RWPE1 (cell line): ENCODE measurements around the gene RUSC1.

Experiments
- CTCF ChIA-PET: fragments of 350-600 bp; sonication (Branson Sonifier 250); formaldehyde crosslinking; extraction: SDS; loops from one replicate; lab custom pipeline; 2021; lab: Yijun Ruan, JAX
- POLR2A ChIA-PET: fragments of 400-600 bp; formaldehyde crosslinking; extraction: SDS; loops from one replicate; lab custom pipeline; 2020; ENCODE audit warnings: antibody characterized with exemption; ENCODE audit not compliant: low non-redundant PET; lab: Yijun Ruan, JAX
- DNase-seq: peaks from one replicate; pipeline ENCODE4 v3.0.0; 2012; ENCODE audit warnings: low spot score
- H3K27ac ChIP-seq: fragments of 450-650 bp; 2 replicates; pipeline ENCODE4 v1.5.1; 2017
- CTCF ChIP-seq: fragments of 450-650 bp; conservative IDR thresholded peaks from 2 replicates; pipeline ENCODE4 v1.5.1; 2017; ENCODE audit warnings: low read depth, mild to moderate bottlenecking

Gene RUSC1

GRCh38 chr1:155321639-155322503, 1.2 kb downstream of the RUSC1 start:
- ChIA-PET POLR2A (no interaction called here), CTCF (interaction anchor here (0.6 to 5.1 kb wide), 6 partner anchors 12 to 694 kb away, joined by 3 to 34 read pairs (median 4); no protein-coding TSS in a partner anchor)
- peak overlapping the region; percentile 98 for H3K27ac ChIP-seq
- DNase-seq, result no peak
- no peak for TF ChIP-seq CTCF

- POLR2A ChIA-PET, result no interaction called here
- no peak for TF ChIP-seq CTCF
- peak overlapping the region; percentile 98 for H3K27ac ChIP-seq
- CTCF ChIA-PET, result interaction anchor here (0.6 to 5.1 kb wide), 4 partner anchors 12 to 216 kb away, joined by 3 to 34 read pairs (median 4); no protein-coding TSS in a partner anchor
- DNase-seq, result no peak
Measured at GRCh38 chr1:155322571-155322952, 1.9 kb downstream of the RUSC1 start.

- ChIA-PET CTCF (interaction anchor here (0.5 to 5.1 kb wide), 13 partner anchors 10 to 325 kb away, joined by 3 to 34 read pairs (median 4); partner anchors contain the start of gene THBS3), POLR2A (interaction anchor here (0.7 kb wide), 1 partner anchor 50 kb away, joined by 3 read pairs; no protein-coding TSS in a partner anchor)
- DNase-seq, result peak; percentile 96
- peak overlapping the region; percentile 98 for H3K27ac ChIP-seq
- peak; percentile 94 for TF ChIP-seq CTCF
Measured at GRCh38 chr1:155322953-155323728, 2.4 kb downstream of the RUSC1 start.

GRCh38 chr1:155323729-155324036, 3.0 kb downstream of the RUSC1 start:
- CTCF ChIA-PET, result interaction anchor here (0.5 to 5.1 kb wide), 12 partner anchors 10 to 325 kb away, joined by 3 to 34 read pairs (median 4); partner anchors contain the start of gene THBS3
- DNase-seq, result peak; percentile 92
- peak overlapping the region; percentile 98 for H3K27ac ChIP-seq
- no peak for TF ChIP-seq CTCF
- POLR2A ChIA-PET, result interaction anchor here (0.7 kb wide), 1 partner anchor 51 kb away, joined by 3 read pairs; no protein-coding TSS in a partner anchor

GRCh38 chr1:155324037-155324716, 3.5 kb downstream of the RUSC1 start:
- no peak for TF ChIP-seq CTCF
- POLR2A ChIA-PET, result interaction anchor here (0.7 kb wide), 1 partner anchor 51 kb away, joined by 3 read pairs; no protein-coding TSS in a partner anchor
- DNase-seq, result peak; percentile 97
- CTCF ChIA-PET, result interaction anchor here (0.6 to 5.1 kb wide), 9 partner anchors 8 to 268 kb away, joined by 3 to 34 read pairs (median 4); no protein-coding TSS in a partner anchor
- peak overlapping the region; percentile 98 for H3K27ac ChIP-seq
